HG02938 (cell line): ENCODE measurements around the gene ARRDC3.
A peak's percentile ranks its signal among the peaks of the same experiment; 100 is the strongest.
"Not testable (repeated sequence)": the region's sequence is repeated elsewhere in the genome, so short reads cannot be mapped to it uniquely, and the experiment has no call there.

Experiments
- ATAC-seq: cut with Tn5 transposase; IDR thresholded peaks from one replicate; pipeline ENCODE4 v1.9.1; 2021; ENCODE audit warnings: mild to moderate bottlenecking, moderate library complexity; ENCODE audit not compliant: unreplicated experiment

The ARRDC3 gene

GRCh38 chr5:91361790-91362189 is 21.3 kb downstream of the ARRDC3 start:
- no peak for ATAC-seq

- ATAC-seq = peak; percentile 85
These were observed 21.9 kb downstream of the ARRDC3 start for GRCh38 chr5:91361055-91361701.

- no peak for ATAC-seq
These were observed 23.0 kb downstream of the ARRDC3 start for GRCh38 chr5:91359962-91360609.

- no peak for ATAC-seq
These were observed 25.3 kb downstream of the ARRDC3 start for GRCh38 chr5:91357806-91358205.

- ATAC-seq = no peak
These were observed 26.0 kb downstream of the ARRDC3 start for GRCh38 chr5:91357012-91357634.

GRCh38 chr5:91354867-91355266 is 28.2 kb downstream of the ARRDC3 start:
- not testable (repeated sequence) for ATAC-seq

- ATAC-seq = no peak
These were observed 30.1 kb downstream of the ARRDC3 start for GRCh38 chr5:91352831-91353695.

- no peak for ATAC-seq
These were observed 37.7 kb downstream of the ARRDC3 start for GRCh38 chr5:91345461-91345860.

- ATAC-seq = not testable (repeated sequence)
These were observed 38.4 kb downstream of the ARRDC3 start for GRCh38 chr5:91344661-91345200.

- no peak for ATAC-seq
These were observed 39.2 kb downstream of the ARRDC3 start for GRCh38 chr5:91343916-91344315.

GRCh38 chr5:91342931-91343330 is 40.2 kb downstream of the ARRDC3 start:
- not testable (repeated sequence) for ATAC-seq

- ATAC-seq = no peak
These were observed 42.0 kb downstream of the ARRDC3 start for GRCh38 chr5:91341154-91341553.

- ATAC-seq = no peak
These were observed 42.6 kb downstream of the ARRDC3 start for GRCh38 chr5:91340532-91340931.

GRCh38 chr5:91339063-91339705 is 43.9 kb downstream of the ARRDC3 start:
- no peak for ATAC-seq

GRCh38 chr5:91332267-91333045 is 50.7 kb downstream of the ARRDC3 start:
- no peak for ATAC-seq

GRCh38 chr5:91331705-91332104 is 51.4 kb downstream of the ARRDC3 start:
- ATAC-seq = no peak

- no peak for ATAC-seq
These were observed 53.8 kb downstream of the ARRDC3 start for GRCh38 chr5:91329283-91329682.

- ATAC-seq = no peak
These were observed 54.4 kb downstream of the ARRDC3 start for GRCh38 chr5:91328743-91329142.

- ATAC-seq = not testable (repeated sequence)
These were observed 60.1 kb downstream of the ARRDC3 start for GRCh38 chr5:91322981-91323380.

- ATAC-seq = no peak
These were observed 63.5 kb downstream of the ARRDC3 start for GRCh38 chr5:91319667-91320066.
